ENCODE data around the gene OASL.

GRCh38 chr12:120980800-120981368 lies 58.2 kb downstream of the OASL start:
- TF ChIP-seq FOXM1 (IDR thresholded peaks at IDR 0.05; ENCODE audit: borderline replicate concordance) (no peak), BHLHE40 (IDR thresholded peaks at IDR 0.05; ENCODE audit: borderline replicate concordance) (no peak), PKNOX1 (IDR thresholded peaks at IDR 0.05) (no peak), CTBP1 (IDR thresholded peaks at IDR 0.05; ENCODE audit: borderline replicate concordance) (no peak), L3MBTL2 (conservative IDR thresholded peaks at IDR 0.05) (no peak), ELF4 (IDR thresholded peaks at IDR 0.05) (no peak), SUZ12 (IDR thresholded peaks at IDR 0.05) (no peak)

All from HEK293T (cell line).